K562 (cell line): ENCODE measurements around the gene KPNB1.

Experiments
- BRCA1 ChIP-seq, 2 experiments: fragments of 450-650 bp in 1 of 2; sonication (generic) in 1 of 2; formaldehyde crosslinking in 1 of 2; IDR thresholded peaks; 2 replicates each; pipeline versions ENCODE4 v1.5.0 to v1.6.1; 2017 to 2020; ENCODE audit warnings: mild to moderate bottlenecking in 1 of 2, missing genetic modification reagents in 1 of 2
- CREM ChIP-seq: IDR thresholded peaks from 2 replicates; pipeline ENCODE4 v1.6.1; 2014; ENCODE audit warnings: antibody characterized with exemption, low read depth
- FOXJ3 ChIP-seq: sonication (generic); formaldehyde crosslinking; IDR thresholded peaks from 2 replicates; pipeline ENCODE4 v1.4.0; 2020; ENCODE audit warnings: mild to moderate bottlenecking, missing genetic modification reagents
- PHB ChIP-seq: fragments of 250-450 bp; sonication (Bioruptor Pico); IDR thresholded peaks from 2 replicates; pipeline ENCODE4 v1.5.0; 2021
- POLR2AphosphoS5 ChIP-seq: IDR thresholded peaks from 2 replicates; pipeline ENCODE4 v1.6.1; 2011; ENCODE audit warnings: mild to moderate bottlenecking, low read depth, low read length, moderate library complexity; ENCODE audit not compliant: control insufficient read depth, insufficient read depth
- RFX5 ChIP-seq: IDR thresholded peaks from 2 replicates; pipeline ENCODE4 v1.6.1; 2011; ENCODE audit warnings: low read depth, mild to moderate bottlenecking, improper control_type of control experiment, low read length
- TARDBP ChIP-seq: fragments of 450-650 bp; IDR thresholded peaks from 2 replicates; pipeline ENCODE4 v1.6.1; 2016
- ZNF354B ChIP-seq: fragments of 250-450 bp; sonication (Bioruptor Pico); IDR thresholded peaks from 2 replicates; pipeline ENCODE4 v1.4.0; 2020
- TF ChIP-seq, protein P1 (sequence below): sonication (generic); formaldehyde crosslinking; IDR thresholded peaks from 2 replicates; pipeline ENCODE4 v1.9.0; 2022; ENCODE audit warnings: mild to moderate bottlenecking, missing genetic modification reagents
- TF ChIP-seq, protein P2 (sequence below), 2 experiments: IDR thresholded peaks; 2 replicates each; pipeline ENCODE4 v1.6.1; 2011; ENCODE audit warnings: borderline replicate concordance in 1 of 2, control low read depth in 1 of 2, low read depth in 1 of 2, low read length in 1 of 2, mild to moderate bottlenecking in 1 of 2, mixed read lengths in 1 of 2, moderate library complexity in 1 of 2; ENCODE audit not compliant: insufficient read depth in 1 of 2, insufficient read length in 1 of 2, poor library complexity in 1 of 2, severe bottlenecking in 1 of 2; ENCODE audit errors: extremely low read depth in 1 of 2

DNA sequence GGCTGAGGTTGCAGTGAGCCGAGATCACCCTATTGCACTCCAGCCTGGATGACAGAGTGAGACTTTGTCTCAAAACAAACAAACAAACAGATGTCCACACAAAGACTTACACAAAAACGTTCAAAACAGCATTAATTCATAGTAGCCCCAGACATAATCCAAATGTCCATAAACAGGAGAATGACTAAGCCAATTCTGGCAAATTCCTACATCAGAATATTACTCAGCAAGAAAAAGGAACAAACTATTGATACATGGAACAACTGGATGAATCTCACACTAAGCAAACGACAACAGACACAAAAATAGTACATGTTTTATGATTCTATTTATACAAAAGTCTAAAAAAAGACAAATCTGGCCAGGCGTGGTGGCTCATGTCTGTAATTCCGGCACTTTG is 10.8 kb upstream of the KPNB1 start:
- TF ChIP-seq POLR2AphosphoS5 (no peak), CREM (no peak), FOXJ3 (CRISPR knock-in tag) (no peak), PHB (no peak), TARDBP (no peak), RFX5 (no peak), ZNF354B (no peak), BRCA1 (IDR thresholded peaks at IDR 0.05) (no peak), BRCA1 (CRISPR knock-in tag; IDR thresholded peaks at IDR 0.05) (no peak)
- TF ChIP-seq, protein P1, sequence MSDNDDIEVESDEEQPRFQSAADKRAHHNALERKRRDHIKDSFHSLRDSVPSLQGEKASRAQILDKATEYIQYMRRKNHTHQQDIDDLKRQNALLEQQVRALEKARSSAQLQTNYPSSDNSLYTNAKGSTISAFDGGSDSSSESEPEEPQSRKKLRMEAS (CRISPR knock-in tag): no peak
- TF ChIP-seq, protein P2, sequence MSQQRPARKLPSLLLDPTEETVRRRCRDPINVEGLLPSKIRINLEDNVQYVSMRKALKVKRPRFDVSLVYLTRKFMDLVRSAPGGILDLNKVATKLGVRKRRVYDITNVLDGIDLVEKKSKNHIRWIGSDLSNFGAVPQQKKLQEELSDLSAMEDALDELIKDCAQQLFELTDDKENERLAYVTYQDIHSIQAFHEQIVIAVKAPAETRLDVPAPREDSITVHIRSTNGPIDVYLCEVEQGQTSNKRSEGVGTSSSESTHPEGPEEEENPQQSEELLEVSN (IDR thresholded peaks at IDR 0.05; ENCODE audit: borderline replicate concordance in 1 of 2, extremely low read depth in 1 of 2, insufficient read depth in 1 of 2, insufficient read length in 1 of 2, low read depth in 1 of 2, low read length in 1 of 2, poor library complexity in 1 of 2, severe bottlenecking in 1 of 2): no peak
